Measurements from ENCODE around the gene GPR63. TPM values are rescaled to one million over a fixed set of nuclear protein-coding genes. Genes with fewer than 3 reads are reported as not detected.

The GPR63 gene
- total and polyA plus RNA-seq, 2 experiments from 2014 or later, result 1.7 TPM; not detected in 1

GRCh38 chr6:96792561-96793190 lies 44.6 kb downstream of the GPR63 start:
- Histone ChIP-seq H3K4me3 (no peak overlapping the region), H3K27me3 (no peaks in the 10 kb centered on the region), H3K36me3 (no peaks in the 10 kb centered on the region), H3K4me1 (ENCODE audit: low read depth) (no peaks in the 10 kb centered on the region), H3K9me3 (ENCODE audit: low read depth) (no peaks in the 10 kb centered on the region), H3K27ac (no peak overlapping the region)
- no peak for DNase-seq (ENCODE audit: low read depth in 1 of 2, low spot score in 1 of 2)
- TF ChIP-seq CTCF (IDR thresholded peaks at IDR 0.05; ENCODE audit: low read depth, low read length), result no peak

DNA sequence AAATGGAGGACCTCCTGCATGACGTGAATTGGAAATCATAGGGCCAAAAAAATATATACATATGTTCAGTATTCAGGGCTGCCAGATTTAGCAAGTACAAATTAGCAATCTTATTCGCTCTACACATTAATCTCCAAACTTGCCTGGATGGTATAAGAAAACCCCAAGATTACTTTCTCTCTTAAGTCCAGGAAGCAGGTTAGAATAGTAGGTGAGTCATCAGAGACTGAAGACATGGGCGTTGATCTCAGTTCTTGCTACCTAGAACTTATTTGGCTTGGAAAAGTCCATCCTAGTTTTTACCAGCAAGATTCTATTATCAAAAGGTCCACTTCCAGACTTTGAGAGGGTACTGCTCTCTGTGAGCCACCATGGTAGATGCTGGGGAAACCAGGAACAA lies 47.4 kb downstream of the GPR63 start:
- no peak for DNase-seq (ENCODE audit: low read depth in 1 of 2, low spot score in 1 of 2)
- TF ChIP-seq CTCF (IDR thresholded peaks at IDR 0.05; ENCODE audit: low read depth, low read length), result no peak
- Histone ChIP-seq H3K4me1 (ENCODE audit: low read depth) (no peaks in the 10 kb centered on the region), H3K27me3 (no peaks in the 10 kb centered on the region), H3K4me3 (no peak overlapping the region), H3K36me3 (no peaks in the 10 kb centered on the region), H3K27ac (no peak overlapping the region), H3K9me3 (ENCODE audit: low read depth) (no peaks in the 10 kb centered on the region)

- DNase-seq (ENCODE audit: low read depth in 1 of 2, low spot score in 1 of 2), result no peak
- Histone ChIP-seq H3K27me3 (no peaks in the 10 kb centered on the region), H3K27ac (no peak overlapping the region), H3K4me3 (no peak overlapping the region), H3K9me3 (ENCODE audit: low read depth) (no peaks in the 10 kb centered on the region), H3K4me1 (ENCODE audit: low read depth) (no peaks in the 10 kb centered on the region), H3K36me3 (no peaks in the 10 kb centered on the region)
- no peak for TF ChIP-seq CTCF (IDR thresholded peaks at IDR 0.05; ENCODE audit: low read depth, low read length)
These were observed 49.3 kb downstream of the GPR63 start for GRCh38 chr6:96787846-96788580.

DNA sequence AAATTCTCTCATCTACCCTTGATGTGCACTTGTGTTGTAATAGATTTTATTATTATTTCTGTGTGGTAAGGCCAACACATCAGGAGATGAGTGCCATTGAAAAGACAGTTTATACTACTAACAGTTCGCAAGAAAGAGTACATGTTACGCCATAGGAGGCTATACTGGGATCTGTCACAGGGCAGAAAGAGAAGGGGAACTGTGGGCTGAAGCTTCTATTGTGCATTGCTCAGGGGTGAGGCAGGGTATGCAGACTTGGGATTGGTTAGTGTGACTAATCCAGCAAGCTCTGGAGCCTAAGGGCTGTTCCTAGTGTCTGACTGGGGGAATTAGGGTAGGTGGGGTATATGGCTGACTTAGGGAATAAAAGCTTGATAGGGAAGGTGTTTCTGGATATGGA lies 50.9 kb downstream of the GPR63 start:
- no peak for TF ChIP-seq CTCF (IDR thresholded peaks at IDR 0.05; ENCODE audit: low read depth, low read length)
- no peaks in the 10 kb centered on the region for H3K9me3 ChIP-seq (ENCODE audit: low read depth)
- no peak overlapping the region for H3K27ac ChIP-seq
- H3K4me1 ChIP-seq (ENCODE audit: low read depth), result no peaks in the 10 kb centered on the region
- no peak for DNase-seq (ENCODE audit: low read depth in 1 of 2, low spot score in 1 of 2)
- no peak overlapping the region for H3K4me3 ChIP-seq
- H3K36me3 ChIP-seq, result no peaks in the 10 kb centered on the region
- no peaks in the 10 kb centered on the region for H3K27me3 ChIP-seq

- TF ChIP-seq CTCF (IDR thresholded peaks at IDR 0.05; ENCODE audit: low read depth, low read length), result no peak
- H3K4me1 ChIP-seq (ENCODE audit: low read depth), result no peaks in the 10 kb centered on the region
- no peaks in the 10 kb centered on the region for H3K9me3 ChIP-seq (ENCODE audit: low read depth)
- no peaks in the 10 kb centered on the region for H3K36me3 ChIP-seq
- H3K27ac ChIP-seq, result no peak overlapping the region
- DNase-seq (ENCODE audit: low read depth in 1 of 2, low spot score in 1 of 2), result no peak
- no peaks in the 10 kb centered on the region for H3K27me3 ChIP-seq
- H3K4me3 ChIP-seq, result no peak overlapping the region
These were observed 52.6 kb downstream of the GPR63 start for GRCh38 chr6:96784650-96785049.

Data from cardiac muscle cell (in vitro differentiated cells and primary cell).